ENCODE measurements around the gene WSCD1.

- no peak for TF ChIP-seq CTCF (IDR thresholded peaks at IDR 0.05)
- no peak for TF ChIP-seq POLR2A (IDR thresholded peaks at IDR 0.05)
Observed at GRCh38 chr17:6043405-6043804, 26.8 kb upstream of the WSCD1 start.
